Measurements from ENCODE around the gene SMIM28.

GRCh38 chr6:138421608-138422007 is 43.9 kb downstream of the SMIM28 start:
- TF ChIP-seq CTCF (conservative IDR thresholded peaks at IDR 0.05; ENCODE audit: low read depth, low read length) (no peak), POLR2A (IDR thresholded peaks at IDR 0.05; ENCODE audit: low read depth, low read length) (no peak)
